Ovary (tissue), 3 donors: ENCODE results near the gene B9D1.

ENCODE experiments used
- EP300 ChIP-seq: sonication (generic); formaldehyde crosslinking; IDR thresholded peaks from one replicate; pipeline ENCODE4 v1.6.1; 2017; ENCODE audit warnings: antibody characterized with exemption
- TF ChIP-seq, protein P1 (sequence below), 3 donors: fragments of 450-650 bp in 2 of 3; fragments of 200-600 bp in 1 of 3; IDR thresholded peaks; one replicate each; pipeline versions ENCODE4 v1.5.1 to v1.8.0; 2016 to 2022; ENCODE audit warnings: antibody characterized with exemption in 3 of 3, mild to moderate bottlenecking in 1 of 3
- donor health status: DM: no; HTN: no; CAD: no.

DNA sequence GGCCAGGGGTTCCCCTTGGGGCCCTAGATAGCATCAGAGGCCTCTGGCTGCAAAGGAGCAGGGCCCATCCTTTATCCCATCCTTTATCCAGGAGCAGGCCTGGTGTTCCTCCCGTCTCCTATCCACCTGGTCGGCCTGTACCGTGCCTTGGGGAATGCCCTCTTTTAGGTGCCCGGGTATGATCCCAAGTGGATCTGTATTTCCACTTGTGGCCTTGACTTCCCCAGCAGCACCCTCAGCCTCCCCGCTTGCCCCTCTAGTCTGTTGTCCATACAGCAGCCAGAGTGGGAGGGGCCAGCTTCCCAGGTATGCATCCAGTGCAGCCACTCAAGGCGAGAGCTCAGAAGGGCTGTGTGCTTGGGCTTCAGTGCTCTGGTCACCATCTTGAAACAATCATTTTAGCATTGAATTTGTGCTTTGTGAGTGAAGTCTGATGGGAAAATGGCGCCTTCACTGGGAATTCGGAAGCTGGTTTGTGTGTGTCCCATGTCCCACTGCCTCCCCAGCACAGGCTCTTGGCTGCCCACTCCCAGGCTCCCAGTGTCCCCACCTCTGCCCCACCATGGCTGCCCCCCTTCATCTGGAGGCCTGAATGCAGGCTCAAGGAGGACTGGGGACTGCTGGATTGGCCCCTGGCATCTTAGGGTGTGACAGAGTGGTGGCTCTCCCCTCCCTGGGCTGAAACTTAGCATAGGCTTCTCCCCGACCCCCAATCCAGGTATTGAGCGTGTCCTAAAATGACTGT lies 45.2 kb upstream of the B9D1 start:
- TF ChIP-seq, protein P1, sequence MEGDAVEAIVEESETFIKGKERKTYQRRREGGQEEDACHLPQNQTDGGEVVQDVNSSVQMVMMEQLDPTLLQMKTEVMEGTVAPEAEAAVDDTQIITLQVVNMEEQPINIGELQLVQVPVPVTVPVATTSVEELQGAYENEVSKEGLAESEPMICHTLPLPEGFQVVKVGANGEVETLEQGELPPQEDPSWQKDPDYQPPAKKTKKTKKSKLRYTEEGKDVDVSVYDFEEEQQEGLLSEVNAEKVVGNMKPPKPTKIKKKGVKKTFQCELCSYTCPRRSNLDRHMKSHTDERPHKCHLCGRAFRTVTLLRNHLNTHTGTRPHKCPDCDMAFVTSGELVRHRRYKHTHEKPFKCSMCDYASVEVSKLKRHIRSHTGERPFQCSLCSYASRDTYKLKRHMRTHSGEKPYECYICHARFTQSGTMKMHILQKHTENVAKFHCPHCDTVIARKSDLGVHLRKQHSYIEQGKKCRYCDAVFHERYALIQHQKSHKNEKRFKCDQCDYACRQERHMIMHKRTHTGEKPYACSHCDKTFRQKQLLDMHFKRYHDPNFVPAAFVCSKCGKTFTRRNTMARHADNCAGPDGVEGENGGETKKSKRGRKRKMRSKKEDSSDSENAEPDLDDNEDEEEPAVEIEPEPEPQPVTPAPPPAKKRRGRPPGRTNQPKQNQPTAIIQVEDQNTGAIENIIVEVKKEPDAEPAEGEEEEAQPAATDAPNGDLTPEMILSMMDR (IDR thresholded peaks at IDR 0.05): no peak
- no peak for TF ChIP-seq EP300
